Measurements from ENCODE around the gene DIAPH2.

DIAPH2 gene

DNA sequence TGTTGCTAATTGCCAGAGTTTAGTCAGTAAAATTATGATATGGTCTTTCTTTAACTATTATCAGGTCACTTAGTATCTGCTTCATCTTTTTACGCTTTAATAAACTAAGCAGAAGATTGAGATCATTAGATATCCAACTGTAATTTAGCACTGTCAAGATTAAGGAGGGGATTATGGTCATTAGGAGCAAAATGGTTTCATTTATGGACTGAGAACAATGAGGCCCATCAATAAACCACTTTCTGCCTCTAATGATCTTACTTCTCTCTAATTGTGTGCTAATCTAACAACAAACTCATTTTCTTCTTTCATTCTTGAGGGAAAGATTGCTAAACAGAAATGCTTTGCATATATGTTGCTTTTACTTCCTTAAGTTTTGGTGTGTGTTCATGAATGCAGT is 539.5 kb downstream of the DIAPH2 start:
- H3K4me3 ChIP-seq (ENCODE audit: low read depth, low read length), result no peak overlapping the region
- H3K4me1 ChIP-seq (ENCODE audit: control insufficient read depth, insufficient read depth, low read length), result no peaks in the 10 kb centered on the region
- no peak overlapping the region for H3K9ac ChIP-seq (ENCODE audit: low read depth, low read length)
- H3K27me3 ChIP-seq (ENCODE audit: control insufficient read depth, insufficient read depth, low read length), result no peaks in the 10 kb centered on the region
- no peaks in the 10 kb centered on the region for H3K36me3 ChIP-seq (ENCODE audit: control insufficient read depth, insufficient read depth, low read length)
- no peak overlapping the region for H3K27ac ChIP-seq (ENCODE audit: low read depth, low read length)
- H3K9me3 ChIP-seq (ENCODE audit: control insufficient read depth, insufficient read depth, low read length), result no peaks in the 10 kb centered on the region

DNA sequence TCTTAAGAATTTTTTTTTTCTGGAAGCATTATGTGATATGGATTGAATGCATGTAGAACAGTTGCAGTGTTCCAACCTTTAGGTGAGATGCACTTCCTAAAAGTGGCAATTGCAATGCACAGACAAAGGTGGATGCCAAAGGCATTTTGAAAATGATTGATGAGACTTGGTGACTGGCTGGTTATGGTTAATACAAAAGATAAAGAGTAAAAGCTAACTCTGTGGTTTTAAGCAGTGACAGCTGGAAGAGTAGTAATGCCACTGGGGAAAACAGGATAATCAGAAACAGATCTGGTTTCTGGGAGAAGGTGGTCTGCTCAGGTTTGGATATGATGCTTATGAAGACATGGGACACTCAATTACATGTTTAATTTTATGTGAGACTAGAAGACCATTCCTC is 544.7 kb downstream of the DIAPH2 start:
- Histone ChIP-seq H3K9ac (ENCODE audit: low read depth, low read length) (no peak overlapping the region), H3K4me3 (ENCODE audit: low read depth, low read length) (no peak overlapping the region), H3K27ac (ENCODE audit: low read depth, low read length) (no peak overlapping the region), H3K9me3 (ENCODE audit: control insufficient read depth, insufficient read depth, low read length) (no peaks in the 10 kb centered on the region), H3K36me3 (ENCODE audit: control insufficient read depth, insufficient read depth, low read length) (no peaks in the 10 kb centered on the region), H3K27me3 (ENCODE audit: control insufficient read depth, insufficient read depth, low read length) (no peaks in the 10 kb centered on the region), H3K4me1 (ENCODE audit: control insufficient read depth, insufficient read depth, low read length) (peaks cover 4% of the 10 kb centered on the region; the same call in 1 of the 2 replicates)

GRCh38 chrX:97230948-97231347 is 546.3 kb downstream of the DIAPH2 start:
- H3K4me1 ChIP-seq (ENCODE audit: control insufficient read depth, insufficient read depth, low read length), result peaks cover 4% of the 10 kb centered on the region; the same call in 1 of the 2 replicates
- H3K4me3 ChIP-seq (ENCODE audit: low read depth, low read length), result no peak overlapping the region
- H3K9ac ChIP-seq (ENCODE audit: low read depth, low read length), result no peak overlapping the region
- H3K27ac ChIP-seq (ENCODE audit: low read depth, low read length), result no peak overlapping the region
- H3K9me3 ChIP-seq (ENCODE audit: control insufficient read depth, insufficient read depth, low read length), result no peaks in the 10 kb centered on the region
- no peaks in the 10 kb centered on the region for H3K27me3 ChIP-seq (ENCODE audit: control insufficient read depth, insufficient read depth, low read length)
- no peaks in the 10 kb centered on the region for H3K36me3 ChIP-seq (ENCODE audit: control insufficient read depth, insufficient read depth, low read length)

DNA sequence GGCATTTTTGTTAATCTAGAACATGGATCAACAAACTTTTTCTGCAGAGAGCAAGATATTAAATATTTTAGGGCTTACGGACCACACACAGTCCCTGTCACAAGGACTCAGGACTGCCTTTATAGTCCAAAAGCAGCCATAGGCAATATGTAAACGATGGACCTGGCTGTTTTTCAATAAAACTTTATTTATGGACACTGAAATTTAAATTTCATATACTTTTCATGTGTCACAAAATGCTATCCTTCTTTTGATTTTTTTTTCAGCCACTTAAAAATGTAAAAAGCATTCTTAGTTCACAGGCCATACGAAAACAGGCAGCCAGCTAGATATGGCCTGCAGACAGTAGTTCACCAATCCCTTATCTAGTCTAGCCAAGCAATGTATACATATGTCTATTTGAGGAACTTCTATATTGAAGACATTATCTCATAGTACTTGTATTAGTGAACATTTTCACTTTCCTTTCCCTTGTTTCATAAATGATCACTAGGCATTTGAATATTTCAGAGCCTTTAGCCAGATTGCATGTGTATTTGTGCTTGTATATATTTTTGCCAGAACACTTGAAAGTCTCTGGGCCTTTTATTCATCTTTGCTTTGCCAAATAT is 549.9 kb downstream of the DIAPH2 start:
- Histone ChIP-seq H3K4me1 (ENCODE audit: control insufficient read depth, insufficient read depth, low read length) (peaks cover 19% of the 10 kb centered on the region), H3K4me3 (ENCODE audit: low read depth, low read length) (no peak overlapping the region), H3K27me3 (ENCODE audit: control insufficient read depth, insufficient read depth, low read length) (no peaks in the 10 kb centered on the region), H3K36me3 (ENCODE audit: control insufficient read depth, insufficient read depth, low read length) (no peaks in the 10 kb centered on the region), H3K9ac (ENCODE audit: low read depth, low read length) (no peak overlapping the region), H3K27ac (ENCODE audit: low read depth, low read length) (no peak overlapping the region), H3K9me3 (ENCODE audit: control insufficient read depth, insufficient read depth, low read length) (no peaks in the 10 kb centered on the region)

- Histone ChIP-seq H3K9me3 (ENCODE audit: control insufficient read depth, insufficient read depth, low read length) (no peaks in the 10 kb centered on the region), H3K9ac (ENCODE audit: low read depth, low read length) (no peak overlapping the region; the same call in 1 of the 2 replicates), H3K27ac (ENCODE audit: low read depth, low read length) (no peak overlapping the region), H3K4me3 (ENCODE audit: low read depth, low read length) (no peak overlapping the region), H3K4me1 (ENCODE audit: control insufficient read depth, insufficient read depth, low read length) (peaks cover 22% of the 10 kb centered on the region), H3K36me3 (ENCODE audit: control insufficient read depth, insufficient read depth, low read length) (no peaks in the 10 kb centered on the region), H3K27me3 (ENCODE audit: control insufficient read depth, insufficient read depth, low read length) (no peaks in the 10 kb centered on the region)
Measured at GRCh38 chrX:97238632-97239031, 554.0 kb downstream of the DIAPH2 start.

- Histone ChIP-seq H3K9me3 (ENCODE audit: control insufficient read depth, insufficient read depth, low read length) (no peaks in the 10 kb centered on the region), H3K4me1 (ENCODE audit: control insufficient read depth, insufficient read depth, low read length) (peaks cover 17% of the 10 kb centered on the region), H3K27ac (ENCODE audit: low read depth, low read length) (no peak overlapping the region), H3K4me3 (ENCODE audit: low read depth, low read length) (no peak overlapping the region), H3K9ac (ENCODE audit: low read depth, low read length) (no peak overlapping the region), H3K27me3 (ENCODE audit: control insufficient read depth, insufficient read depth, low read length) (no peaks in the 10 kb centered on the region), H3K36me3 (ENCODE audit: control insufficient read depth, insufficient read depth, low read length) (no peaks in the 10 kb centered on the region)
Measured at GRCh38 chrX:97252111-97252510, 567.5 kb downstream of the DIAPH2 start.

DNA sequence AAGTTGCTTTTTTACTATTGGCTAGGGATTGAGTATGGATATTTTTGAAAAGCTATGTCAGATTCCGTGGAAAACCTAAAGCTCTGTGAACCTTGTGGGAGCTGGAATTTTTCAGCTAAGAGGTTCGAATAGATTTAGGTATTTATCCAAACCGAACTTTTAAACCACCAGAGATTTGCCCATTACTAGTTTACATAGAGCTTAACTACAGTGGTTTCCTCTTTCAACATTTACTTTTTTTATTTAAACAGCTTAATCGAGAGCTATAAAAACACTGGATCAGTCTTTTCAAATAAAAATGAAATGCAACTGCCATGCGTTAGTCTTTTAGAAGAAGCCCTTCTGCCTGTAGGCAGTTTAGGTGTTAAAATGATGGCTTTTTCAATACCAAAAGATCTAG is 576.0 kb downstream of the DIAPH2 start:
- Histone ChIP-seq H3K9ac (ENCODE audit: low read depth, low read length) (no peak overlapping the region), H3K4me1 (ENCODE audit: control insufficient read depth, insufficient read depth, low read length) (peaks cover 5% of the 10 kb centered on the region; the same call in 1 of the 2 replicates), H3K27me3 (ENCODE audit: control insufficient read depth, insufficient read depth, low read length) (no peaks in the 10 kb centered on the region), H3K27ac (ENCODE audit: low read depth, low read length) (no peak overlapping the region), H3K36me3 (ENCODE audit: control insufficient read depth, insufficient read depth, low read length) (no peaks in the 10 kb centered on the region), H3K9me3 (ENCODE audit: control insufficient read depth, insufficient read depth, low read length) (no peaks in the 10 kb centered on the region), H3K4me3 (ENCODE audit: low read depth, low read length) (no peak overlapping the region)

GRCh38 chrX:97266406-97267121 is 581.9 kb downstream of the DIAPH2 start:
- Histone ChIP-seq H3K27ac (ENCODE audit: low read depth, low read length) (no peak overlapping the region), H3K9ac (ENCODE audit: low read depth, low read length) (no peak overlapping the region), H3K36me3 (ENCODE audit: control insufficient read depth, insufficient read depth, low read length) (no peaks in the 10 kb centered on the region), H3K27me3 (ENCODE audit: control insufficient read depth, insufficient read depth, low read length) (no peaks in the 10 kb centered on the region), H3K4me1 (ENCODE audit: control insufficient read depth, insufficient read depth, low read length) (peaks cover 18% of the 10 kb centered on the region), H3K9me3 (ENCODE audit: control insufficient read depth, insufficient read depth, low read length) (no peaks in the 10 kb centered on the region), H3K4me3 (ENCODE audit: low read depth, low read length) (no peak overlapping the region)

DNA sequence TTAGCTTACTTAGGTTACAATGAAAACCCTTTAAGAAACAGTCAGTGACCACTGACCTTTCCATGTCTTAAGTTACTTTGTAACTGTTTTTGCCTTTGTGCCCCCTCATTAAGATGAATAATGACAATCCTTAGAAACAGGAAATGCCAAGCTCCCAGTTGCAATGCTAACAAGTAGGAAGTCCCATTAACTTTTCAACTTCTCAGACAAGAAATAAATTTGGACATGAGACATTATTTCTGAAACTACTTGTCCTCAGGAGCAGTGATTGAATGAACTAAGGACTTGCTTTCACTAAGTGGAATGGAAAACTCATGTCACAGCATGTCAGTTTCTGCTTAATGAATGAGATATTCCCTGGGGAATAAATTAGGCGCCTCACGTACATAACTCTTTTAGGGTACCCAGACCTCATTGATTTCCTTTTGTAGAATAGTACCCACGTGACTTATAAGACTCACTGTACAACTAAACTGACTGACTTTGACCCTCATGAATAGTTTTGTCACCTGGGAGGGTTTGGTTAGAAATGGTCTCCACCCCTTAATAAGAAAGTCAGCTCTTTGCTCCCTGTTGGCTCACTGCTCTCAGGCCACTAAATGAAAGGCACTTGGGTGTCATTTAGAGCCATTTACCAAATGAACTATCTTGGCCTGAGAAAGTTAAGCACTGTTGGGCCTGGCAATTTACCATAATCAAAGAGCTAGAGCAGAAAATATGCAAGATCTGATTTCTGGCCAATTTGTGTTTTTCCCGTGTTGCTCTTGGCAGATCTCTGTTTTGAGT is 582.9 kb downstream of the DIAPH2 start:
- Histone ChIP-seq H3K9ac (ENCODE audit: low read depth, low read length) (no peak overlapping the region), H3K27me3 (ENCODE audit: control insufficient read depth, insufficient read depth, low read length) (no peaks in the 10 kb centered on the region), H3K9me3 (ENCODE audit: control insufficient read depth, insufficient read depth, low read length) (no peaks in the 10 kb centered on the region), H3K4me3 (ENCODE audit: low read depth, low read length) (no peak overlapping the region), H3K27ac (ENCODE audit: low read depth, low read length) (no peak overlapping the region), H3K36me3 (ENCODE audit: control insufficient read depth, insufficient read depth, low read length) (no peaks in the 10 kb centered on the region), H3K4me1 (ENCODE audit: control insufficient read depth, insufficient read depth, low read length) (peaks cover 18% of the 10 kb centered on the region)

GRCh38 chrX:97268182-97268680 is 583.6 kb downstream of the DIAPH2 start:
- no peaks in the 10 kb centered on the region for H3K9me3 ChIP-seq (ENCODE audit: control insufficient read depth, insufficient read depth, low read length)
- H3K9ac ChIP-seq (ENCODE audit: low read depth, low read length), result no peak overlapping the region
- peaks cover 18% of the 10 kb centered on the region for H3K4me1 ChIP-seq (ENCODE audit: control insufficient read depth, insufficient read depth, low read length)
- H3K36me3 ChIP-seq (ENCODE audit: control insufficient read depth, insufficient read depth, low read length), result no peaks in the 10 kb centered on the region
- no peak overlapping the region for H3K27ac ChIP-seq (ENCODE audit: low read depth, low read length)
- no peaks in the 10 kb centered on the region for H3K27me3 ChIP-seq (ENCODE audit: control insufficient read depth, insufficient read depth, low read length)
- H3K4me3 ChIP-seq (ENCODE audit: low read depth, low read length), result no peak overlapping the region

GRCh38 chrX:97284531-97284930 is 599.9 kb downstream of the DIAPH2 start:
- Histone ChIP-seq H3K4me1 (ENCODE audit: control insufficient read depth, insufficient read depth, low read length) (peaks cover 6% of the 10 kb centered on the region; the same call in 1 of the 2 replicates), H3K36me3 (ENCODE audit: control insufficient read depth, insufficient read depth, low read length) (no peaks in the 10 kb centered on the region), H3K4me3 (ENCODE audit: low read depth, low read length) (no peak overlapping the region), H3K27me3 (ENCODE audit: control insufficient read depth, insufficient read depth, low read length) (no peaks in the 10 kb centered on the region), H3K9ac (ENCODE audit: low read depth, low read length) (no peak overlapping the region), H3K27ac (ENCODE audit: low read depth, low read length) (no peak overlapping the region), H3K9me3 (ENCODE audit: control insufficient read depth, insufficient read depth, low read length) (no peaks in the 10 kb centered on the region)

Data from HUES48 (cell line).